ENCODE results near the gene WDR64.

Gene WDR64

GRCh38 chr1:241846862-241847539 lies 194.9 kb downstream of the WDR64 start:
- DNase-seq, result no peak

GRCh38 chr1:241847540-241847795 lies 195.4 kb downstream of the WDR64 start:
- DNase-seq, result no peak

- DNase-seq, result peak; percentile 92
These were observed 196.0 kb downstream of the WDR64 start, which contains the start of gene EXO1 for GRCh38 chr1:241847796-241848685. TSS of gene EXO1 (plus strand) at chr1:241848204. CDS start at chr1:241850426, 2,222 bp downstream.

GRCh38 chr1:241848686-241849344 lies 196.7 kb downstream of the WDR64 start:
- DNase-seq, result no peak

- no peak for DNase-seq
These were observed 197.2 kb downstream of the WDR64 start for GRCh38 chr1:241849345-241849695.

Data from DMS79 (cell line).